Neural cell (in vitro differentiated cells): Measurements from ENCODE around the gene TRAF6. TPM values are rescaled to one million over a fixed set of nuclear protein-coding genes. Genes with fewer than 3 reads are reported as not detected.

Experiments used
- H2AFZ ChIP-seq: fragments of 200-600, 300-800 bp; sonication (generic), shearing (Covaris generic); 2 replicates; pipeline ENCODE4 v1.6.0; 2014; ENCODE audit warnings: low read depth, mild to moderate bottlenecking, antibody characterized with exemption, low read length, moderate library complexity
- H3F3A ChIP-seq: fragments of 200-600 bp; shearing (Covaris generic); 2 replicates; pipeline ENCODE4 v1.6.1; 2016; ENCODE audit warnings: mild to moderate bottlenecking, moderate library complexity, mixed read lengths, antibody characterized with exemption, low read length; ENCODE audit not compliant: insufficient read depth, poor library complexity, severe bottlenecking
- H3K27ac ChIP-seq: fragments of 200-600, 300-800 bp; sonication (generic), shearing (Covaris generic); 2 replicates; pipeline ENCODE4 v1.5.1; 2014; ENCODE audit warnings: mild to moderate bottlenecking, low read length, moderate library complexity
- H3K27me3 ChIP-seq: fragments of 300-800, 200-600 bp; sonication (generic), shearing (Covaris generic); 2 replicates; pipeline ENCODE4 v1.6.0; 2014; ENCODE audit warnings: mild to moderate bottlenecking, low read depth, low read length, moderate library complexity; ENCODE audit not compliant: insufficient read depth
- H3K36me3 ChIP-seq: fragments of 300-800, 200-600 bp; sonication (generic), shearing (Covaris generic); 2 replicates; pipeline ENCODE4 v1.5.1; 2014; ENCODE audit warnings: mild to moderate bottlenecking, antibody characterized with exemption, low read length, moderate library complexity; ENCODE audit not compliant: insufficient read depth
- H3K4me2 ChIP-seq: fragments of 300-800, 200-600 bp; sonication (generic), shearing (Covaris generic); 2 replicates; pipeline ENCODE4 v1.6.0; 2014; ENCODE audit warnings: mild to moderate bottlenecking, low read length
- H3K4me3 ChIP-seq: fragments of 300-800, 200-600 bp; sonication (generic), shearing (Covaris generic); 2 replicates; pipeline ENCODE4 v1.5.1; 2014; ENCODE audit warnings: mild to moderate bottlenecking, low read length, moderate library complexity
- H3K79me2 ChIP-seq: fragments of 200-600 bp; shearing (Covaris generic); replicated peaks from 2 replicates; pipeline ENCODE4 v1.6.0; 2014; ENCODE audit warnings: mild to moderate bottlenecking, low read length, moderate library complexity; ENCODE audit not compliant: insufficient read depth
- H3K9ac ChIP-seq: fragments of 300-800, 200-600 bp; sonication (generic), shearing (Covaris generic); 2 replicates; pipeline ENCODE4 v1.6.1; 2016; ENCODE audit warnings: mild to moderate bottlenecking, low read length, mixed read lengths
- H3K9me2 ChIP-seq: fragments of 200-600 bp; shearing (Covaris generic); 2 replicates; pipeline ENCODE4 v1.6.1; 2016; ENCODE audit warnings: mild to moderate bottlenecking, low read length, mixed read lengths; ENCODE audit not compliant: insufficient read depth
- H3K9me3 ChIP-seq: fragments of 200-600, 300-800 bp; sonication (generic), shearing (Covaris generic); 2 replicates; pipeline ENCODE4 v1.6.1; 2016; ENCODE audit warnings: mild to moderate bottlenecking, mixed run types, low read length, moderate library complexity, mixed read lengths
- H4K20me1 ChIP-seq: fragments of 200-600 bp; shearing (Covaris generic); 2 replicates; pipeline ENCODE4 v1.6.1; 2016; ENCODE audit warnings: mild to moderate bottlenecking, mixed run types; ENCODE audit not compliant: insufficient read depth
- EP300 ChIP-seq: fragments of 450-650 bp; conservative IDR thresholded peaks from 2 replicates; pipeline ENCODE4 v1.6.1; 2014; ENCODE audit warnings: antibody characterized with exemption, mild to moderate bottlenecking, moderate library complexity; ENCODE audit not compliant: poor library complexity, severe bottlenecking
- EZH2 ChIP-seq: fragments of 200-600, 300-800 bp; shearing (Covaris generic), sonication (generic); IDR thresholded peaks from 2 replicates; pipeline ENCODE4 v1.6.1; 2014; ENCODE audit warnings: antibody characterized with exemption, low read length, borderline replicate concordance, mild to moderate bottlenecking; ENCODE audit not compliant: insufficient read depth, poor library complexity, severe bottlenecking
- MXI1 ChIP-seq: fragments of 450-650 bp; conservative IDR thresholded peaks from 2 replicates; pipeline ENCODE4 v1.6.1; 2014; ENCODE audit warnings: antibody characterized with exemption, mild to moderate bottlenecking; ENCODE audit not compliant: poor library complexity, severe bottlenecking
- POLR2AphosphoS5 ChIP-seq: IDR thresholded peaks from 2 replicates; pipeline ENCODE4 v1.6.1; 2012
- RAD21 ChIP-seq: fragments of 450-650 bp; conservative IDR thresholded peaks from 2 replicates; pipeline ENCODE4 v1.6.1; 2014; ENCODE audit warnings: antibody characterized with exemption, mild to moderate bottlenecking, moderate library complexity
- SMC3 ChIP-seq: fragments of 450-650 bp; conservative IDR thresholded peaks from 2 replicates; pipeline ENCODE4 v1.6.1; 2014; ENCODE audit warnings: antibody characterized with exemption, mild to moderate bottlenecking, moderate library complexity; ENCODE audit not compliant: poor library complexity
- TAF1 ChIP-seq: IDR thresholded peaks from 2 replicates; pipeline ENCODE4 v1.6.1; 2012; ENCODE audit warnings: low read depth
- polyA plus RNA-seq: library from polyadenylated mRNA; depleted of rRNA; stranded (reverse); fragments of >200 nt; gene quantifications from 2 replicates; pipeline ENCODE4 v1.2.3, GENCODE V29; 2014
- TF ChIP-seq, protein P1 (sequence below): IDR thresholded peaks from 2 replicates; pipeline ENCODE4 v1.6.1; 2012; ENCODE audit warnings: borderline replicate concordance
- TF ChIP-seq, protein P2 (sequence below): fragments of 450-650 bp; IDR thresholded peaks from 2 replicates; pipeline ENCODE4 v1.5.1; 2014; ENCODE audit warnings: antibody characterized with exemption, mild to moderate bottlenecking, moderate library complexity; ENCODE audit not compliant: poor library complexity, severe bottlenecking

TRAF6 gene
- polyA plus RNA-seq, 1 donor from 2014 or later, result 7.5 TPM

DNA sequence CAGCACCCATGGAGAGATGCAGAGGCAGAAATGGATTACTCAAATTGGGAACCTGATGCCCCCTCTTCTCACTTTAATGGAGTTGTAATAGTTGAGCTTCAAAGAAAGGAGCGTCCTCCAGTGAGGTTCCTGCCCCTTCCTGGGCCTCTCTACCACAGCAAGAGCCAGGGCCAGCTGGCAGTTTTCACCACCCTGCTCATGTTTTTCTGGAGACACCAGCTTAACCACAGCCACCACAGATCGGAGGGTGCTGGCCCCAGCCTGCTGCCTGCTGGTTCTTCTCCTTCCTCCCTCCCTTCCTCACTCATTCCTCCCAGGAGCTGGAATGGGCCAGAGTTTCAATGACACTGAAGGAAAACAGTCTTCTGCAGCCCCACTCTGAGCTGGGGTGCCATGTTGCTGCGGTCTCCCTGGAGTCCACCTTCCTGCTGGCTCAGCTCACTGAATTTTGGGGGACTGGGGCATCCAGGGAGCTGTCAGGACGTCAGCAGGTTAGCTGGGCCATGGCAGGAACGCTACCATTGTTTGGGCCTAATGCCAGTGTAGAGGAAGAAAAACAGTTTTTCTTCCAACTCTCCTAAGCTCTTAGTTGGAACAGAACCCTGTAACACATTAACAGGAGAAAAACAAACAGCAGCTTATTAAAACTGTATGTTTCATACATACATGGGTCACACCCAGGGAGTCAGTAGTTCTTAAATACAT lies 57.7 kb downstream of the TRAF6 start:
- Histone ChIP-seq H3K9me2 (no peaks in the 10 kb centered on the region), H3F3A (no peaks in the 10 kb centered on the region), H3K9ac (no peak overlapping the region), H3K4me2 (no peak overlapping the region), H3K4me3 (no peak overlapping the region), H4K20me1 (no peaks in the 10 kb centered on the region), H3K9me3 (no peaks in the 10 kb centered on the region), H3K36me3 (no peaks in the 10 kb centered on the region), H2AFZ (no peak overlapping the region), H3K27me3 (no peaks in the 10 kb centered on the region), H3K79me2 (no peaks in the 10 kb centered on the region), H3K27ac (no peak overlapping the region)
- TF ChIP-seq TAF1 (no peak), SMC3 (no peak), EZH2 (no peak), RAD21 (no peak), EP300 (no peak), MXI1 (no peak), POLR2AphosphoS5 (no peak)
- TF ChIP-seq, protein P1, sequence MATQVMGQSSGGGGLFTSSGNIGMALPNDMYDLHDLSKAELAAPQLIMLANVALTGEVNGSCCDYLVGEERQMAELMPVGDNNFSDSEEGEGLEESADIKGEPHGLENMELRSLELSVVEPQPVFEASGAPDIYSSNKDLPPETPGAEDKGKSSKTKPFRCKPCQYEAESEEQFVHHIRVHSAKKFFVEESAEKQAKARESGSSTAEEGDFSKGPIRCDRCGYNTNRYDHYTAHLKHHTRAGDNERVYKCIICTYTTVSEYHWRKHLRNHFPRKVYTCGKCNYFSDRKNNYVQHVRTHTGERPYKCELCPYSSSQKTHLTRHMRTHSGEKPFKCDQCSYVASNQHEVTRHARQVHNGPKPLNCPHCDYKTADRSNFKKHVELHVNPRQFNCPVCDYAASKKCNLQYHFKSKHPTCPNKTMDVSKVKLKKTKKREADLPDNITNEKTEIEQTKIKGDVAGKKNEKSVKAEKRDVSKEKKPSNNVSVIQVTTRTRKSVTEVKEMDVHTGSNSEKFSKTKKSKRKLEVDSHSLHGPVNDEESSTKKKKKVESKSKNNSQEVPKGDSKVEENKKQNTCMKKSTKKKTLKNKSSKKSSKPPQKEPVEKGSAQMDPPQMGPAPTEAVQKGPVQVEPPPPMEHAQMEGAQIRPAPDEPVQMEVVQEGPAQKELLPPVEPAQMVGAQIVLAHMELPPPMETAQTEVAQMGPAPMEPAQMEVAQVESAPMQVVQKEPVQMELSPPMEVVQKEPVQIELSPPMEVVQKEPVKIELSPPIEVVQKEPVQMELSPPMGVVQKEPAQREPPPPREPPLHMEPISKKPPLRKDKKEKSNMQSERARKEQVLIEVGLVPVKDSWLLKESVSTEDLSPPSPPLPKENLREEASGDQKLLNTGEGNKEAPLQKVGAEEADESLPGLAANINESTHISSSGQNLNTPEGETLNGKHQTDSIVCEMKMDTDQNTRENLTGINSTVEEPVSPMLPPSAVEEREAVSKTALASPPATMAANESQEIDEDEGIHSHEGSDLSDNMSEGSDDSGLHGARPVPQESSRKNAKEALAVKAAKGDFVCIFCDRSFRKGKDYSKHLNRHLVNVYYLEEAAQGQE, result no peak
- TF ChIP-seq, protein P2, sequence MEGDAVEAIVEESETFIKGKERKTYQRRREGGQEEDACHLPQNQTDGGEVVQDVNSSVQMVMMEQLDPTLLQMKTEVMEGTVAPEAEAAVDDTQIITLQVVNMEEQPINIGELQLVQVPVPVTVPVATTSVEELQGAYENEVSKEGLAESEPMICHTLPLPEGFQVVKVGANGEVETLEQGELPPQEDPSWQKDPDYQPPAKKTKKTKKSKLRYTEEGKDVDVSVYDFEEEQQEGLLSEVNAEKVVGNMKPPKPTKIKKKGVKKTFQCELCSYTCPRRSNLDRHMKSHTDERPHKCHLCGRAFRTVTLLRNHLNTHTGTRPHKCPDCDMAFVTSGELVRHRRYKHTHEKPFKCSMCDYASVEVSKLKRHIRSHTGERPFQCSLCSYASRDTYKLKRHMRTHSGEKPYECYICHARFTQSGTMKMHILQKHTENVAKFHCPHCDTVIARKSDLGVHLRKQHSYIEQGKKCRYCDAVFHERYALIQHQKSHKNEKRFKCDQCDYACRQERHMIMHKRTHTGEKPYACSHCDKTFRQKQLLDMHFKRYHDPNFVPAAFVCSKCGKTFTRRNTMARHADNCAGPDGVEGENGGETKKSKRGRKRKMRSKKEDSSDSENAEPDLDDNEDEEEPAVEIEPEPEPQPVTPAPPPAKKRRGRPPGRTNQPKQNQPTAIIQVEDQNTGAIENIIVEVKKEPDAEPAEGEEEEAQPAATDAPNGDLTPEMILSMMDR, result no peak

DNA sequence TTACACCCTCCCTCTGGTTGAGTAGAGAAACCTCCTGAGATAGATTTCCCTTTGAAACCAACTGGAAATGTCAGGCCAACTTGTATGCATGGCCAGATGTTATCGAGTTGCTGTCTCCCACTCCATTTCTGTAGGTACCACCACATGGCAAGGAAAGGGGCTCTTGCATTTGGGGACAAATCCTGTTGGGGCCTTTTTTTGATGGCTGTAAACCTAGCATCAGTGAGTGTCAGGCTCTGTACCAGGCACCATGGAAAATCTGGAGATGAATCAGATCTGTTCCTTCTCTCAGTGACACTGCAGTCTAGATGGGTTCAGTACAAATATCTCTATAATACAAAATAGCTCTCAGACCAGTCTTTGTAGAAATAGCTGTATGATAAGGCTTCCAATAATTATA lies 58.4 kb downstream of the TRAF6 start:
- Histone ChIP-seq H3K27ac (no peak overlapping the region), H3F3A (no peaks in the 10 kb centered on the region), H3K79me2 (no peaks in the 10 kb centered on the region), H3K9me3 (no peaks in the 10 kb centered on the region), H3K9me2 (no peaks in the 10 kb centered on the region), H3K27me3 (no peaks in the 10 kb centered on the region), H3K9ac (no peak overlapping the region), H3K4me3 (no peak overlapping the region), H3K36me3 (no peaks in the 10 kb centered on the region), H3K4me2 (no peak overlapping the region), H4K20me1 (no peaks in the 10 kb centered on the region), H2AFZ (no peak overlapping the region)
- TF ChIP-seq MXI1 (no peak), POLR2AphosphoS5 (no peak), SMC3 (no peak), TAF1 (no peak), EP300 (no peak), RAD21 (no peak), EZH2 (no peak)
- TF ChIP-seq, protein P2, result no peak
- TF ChIP-seq, protein P1, result no peak
